Measurements from ENCODE around the gene IAH1. TPM values are rescaled to one million over a fixed set of nuclear protein-coding genes. Genes with fewer than 3 reads are reported as not detected.
"Not testable (repeated sequence)": the region's sequence is repeated elsewhere in the genome, so short reads cannot be mapped to it uniquely, and the experiment has no call there.

IAH1 gene
- polyA plus RNA-seq, 4 donors = 42.8 to 50.2 (median 47.9) TPM

DNA sequence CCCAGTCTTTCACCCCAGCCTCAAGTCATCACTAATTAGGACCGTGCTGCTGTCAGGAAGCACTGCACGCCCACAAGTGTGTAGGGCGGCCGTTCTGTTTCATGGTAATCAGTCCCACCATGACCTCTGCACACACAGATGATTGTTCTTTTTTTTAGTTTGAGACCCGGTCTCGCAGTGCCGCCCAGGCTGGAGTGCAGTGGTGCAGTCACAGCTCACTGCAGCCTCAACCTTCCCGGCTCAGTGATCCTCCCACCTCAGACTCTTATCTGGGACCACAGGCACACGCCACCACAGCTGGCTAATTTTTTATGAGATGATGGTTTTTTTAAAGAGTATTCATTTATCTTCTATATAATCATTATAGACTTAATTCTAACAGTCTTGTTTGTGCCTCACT, 1.8 kb upstream of the IAH1 start:
- no peak for DNase-seq (ENCODE audit: low read depth in 4 of 4, low spot score in 3 of 4)

DNA sequence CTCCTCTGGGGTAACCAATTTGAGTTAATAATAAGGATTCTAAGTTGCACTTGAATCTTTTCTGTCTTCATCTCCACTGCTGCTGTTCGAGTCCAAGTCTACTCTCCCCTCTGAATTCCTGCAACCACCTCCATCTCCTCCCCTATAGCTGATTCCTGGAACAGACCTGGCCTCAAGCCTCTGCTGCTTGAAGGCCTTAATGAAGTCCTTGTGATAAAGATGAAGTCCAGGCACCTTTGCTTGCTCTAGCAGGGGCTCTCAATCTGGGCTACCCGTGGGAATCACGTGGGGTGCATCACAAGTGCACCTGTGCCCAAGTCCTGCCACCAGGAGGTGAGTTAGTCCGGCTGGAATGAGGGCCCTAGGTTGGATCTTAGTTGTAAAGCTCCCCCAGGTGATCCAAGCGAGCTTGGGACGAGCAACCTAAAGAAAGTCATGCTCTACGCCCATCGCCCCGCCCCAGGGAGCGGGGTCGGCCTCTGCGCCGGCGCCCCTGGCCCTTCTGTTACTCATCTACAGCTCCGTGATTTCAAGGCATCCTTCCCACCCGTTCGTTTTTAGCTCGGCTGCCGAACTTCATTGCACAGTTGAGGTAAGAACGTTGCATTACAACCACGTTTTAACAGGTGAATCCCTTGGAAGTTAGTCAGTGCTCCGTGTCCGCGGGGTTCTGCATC, 905 bp upstream of the IAH1 start:
- peak in 3 of 4 donors; percentile 11 to 26 (median 22) for DNase-seq (ENCODE audit: low read depth in 4 of 4, low spot score in 3 of 4)

DNA sequence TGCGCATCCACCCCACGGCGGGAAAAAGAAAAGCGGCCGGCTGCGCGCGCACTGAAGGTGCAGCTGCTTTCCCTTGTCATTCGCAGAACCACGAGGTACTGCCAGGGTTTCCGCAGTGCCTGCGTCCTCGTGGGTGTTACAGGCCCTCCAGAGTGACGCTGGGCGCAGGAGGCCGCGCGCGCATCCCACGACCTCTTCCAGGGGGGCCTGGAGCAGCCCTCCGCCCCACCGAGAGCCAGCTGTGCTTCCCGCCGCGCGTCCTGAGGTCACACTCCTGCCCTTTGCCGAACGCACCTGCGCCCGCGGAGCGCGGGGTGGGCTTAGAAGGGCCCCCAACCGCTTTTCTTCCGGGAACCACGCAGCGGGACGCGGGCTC, 378 bp upstream of the IAH1 start:
- no peak for DNase-seq (ENCODE audit: low read depth in 4 of 4, low spot score in 3 of 4)

DNA sequence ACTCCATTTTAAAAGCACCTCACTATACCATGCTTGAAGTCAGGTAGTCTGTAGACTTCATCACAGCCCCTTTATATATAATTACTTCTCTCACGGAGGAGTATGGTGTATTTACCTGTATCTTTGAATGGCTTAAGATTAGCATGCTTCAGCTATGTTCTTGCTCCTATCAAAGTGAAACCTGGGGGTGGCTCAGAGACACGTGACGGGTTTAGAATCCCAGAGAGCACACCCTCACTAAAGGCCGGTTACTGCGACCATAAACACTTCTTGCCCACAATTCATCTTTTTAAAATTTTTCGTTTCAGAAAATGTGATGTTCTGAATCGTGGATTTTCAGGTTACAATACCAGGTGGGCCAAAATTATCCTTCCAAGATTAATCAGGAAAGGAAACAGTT, 3.6 kb downstream of the IAH1 start:
- no peak for DNase-seq (ENCODE audit: low read depth in 4 of 4, low spot score in 3 of 4)

GRCh38 chr2:9478526-9478925, 4.2 kb downstream of the IAH1 start:
- DNase-seq (ENCODE audit: low read depth in 4 of 4, low spot score in 3 of 4) = no peak

DNA sequence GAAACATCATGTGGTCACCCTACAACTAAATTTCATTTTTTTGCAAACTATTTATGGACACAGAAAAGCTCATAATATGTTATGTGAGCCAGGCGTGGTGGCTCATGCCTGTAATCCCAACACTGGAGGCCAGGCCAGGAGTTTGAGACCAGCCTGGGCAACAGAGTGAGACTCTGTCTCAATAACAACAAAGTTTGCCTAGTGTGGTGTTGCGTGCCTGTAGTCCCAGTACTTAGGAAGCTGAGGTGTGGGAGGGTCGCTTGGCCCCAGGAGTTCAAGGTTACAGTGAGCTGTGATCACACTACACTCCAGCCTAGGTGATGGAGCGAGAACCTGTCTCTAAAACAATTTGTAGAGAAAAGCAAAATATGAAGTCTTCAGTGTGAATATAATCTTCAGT, 5.8 kb downstream of the IAH1 start:
- DNase-seq (ENCODE audit: low read depth in 4 of 4, low spot score in 3 of 4) = no peak

- DNase-seq (ENCODE audit: low read depth in 4 of 4, low spot score in 3 of 4) = no peak
Observed at GRCh38 chr2:9483107-9483506, 8.8 kb downstream of the IAH1 start.

- DNase-seq (ENCODE audit: low read depth in 4 of 4, low spot score in 3 of 4) = no peak
Observed at GRCh38 chr2:9484533-9484932, 10.2 kb downstream of the IAH1 start.

DNA sequence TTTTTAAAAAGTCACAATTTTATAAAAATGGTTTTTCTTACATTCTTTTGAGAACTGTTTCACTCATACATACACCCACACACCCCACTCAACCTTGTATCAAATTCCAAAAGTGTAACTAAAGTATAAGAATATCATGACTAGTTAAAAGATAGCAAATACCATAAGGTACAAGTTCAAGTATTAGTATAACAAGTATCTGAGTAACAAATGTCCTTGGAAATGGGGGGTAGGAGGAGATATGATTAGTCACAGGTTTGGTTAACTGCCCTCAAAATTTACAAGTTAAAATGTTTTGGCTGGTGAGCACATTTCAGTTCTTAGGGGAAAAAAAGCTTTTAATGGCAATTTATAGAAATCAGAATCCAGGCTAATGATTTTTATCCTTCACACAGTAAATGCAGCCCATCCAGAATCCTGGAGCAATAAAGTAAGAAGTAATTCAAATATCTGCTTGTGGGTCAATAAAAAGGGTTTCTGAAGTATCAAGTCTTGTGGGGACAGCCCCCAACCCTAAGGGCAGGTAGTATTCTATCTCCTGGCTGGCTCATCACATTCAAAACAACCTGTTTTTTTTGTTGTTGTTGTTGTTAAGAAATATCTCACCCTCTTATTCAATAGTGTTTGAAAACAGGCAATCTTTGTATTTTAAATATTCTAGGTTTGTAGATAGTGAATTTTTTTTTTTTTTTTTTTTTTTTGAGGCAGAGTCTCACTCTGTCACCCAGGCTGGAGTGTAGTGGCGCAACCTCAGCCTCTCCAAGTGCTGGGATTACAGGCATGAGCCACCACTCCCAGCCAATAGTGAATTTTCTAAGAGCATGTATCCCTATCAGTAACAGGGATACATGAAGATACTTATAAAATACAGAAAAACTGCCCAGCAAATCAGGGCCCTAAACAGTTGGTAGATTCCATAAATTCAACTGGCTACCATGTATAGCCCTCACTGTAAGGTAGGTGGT, 14.5 kb downstream of the IAH1 start:
- DNase-seq (ENCODE audit: low read depth in 4 of 4, low spot score in 3 of 4) = no peak

- DNase-seq (ENCODE audit: low read depth in 4 of 4, low spot score in 3 of 4) = no peak
Observed at GRCh38 chr2:9490789-9491188, 16.4 kb downstream of the IAH1 start.

- no peak for DNase-seq (ENCODE audit: low read depth in 4 of 4, low spot score in 3 of 4)
Observed at GRCh38 chr2:9492927-9493326, 18.6 kb downstream of the IAH1 start.

DNA sequence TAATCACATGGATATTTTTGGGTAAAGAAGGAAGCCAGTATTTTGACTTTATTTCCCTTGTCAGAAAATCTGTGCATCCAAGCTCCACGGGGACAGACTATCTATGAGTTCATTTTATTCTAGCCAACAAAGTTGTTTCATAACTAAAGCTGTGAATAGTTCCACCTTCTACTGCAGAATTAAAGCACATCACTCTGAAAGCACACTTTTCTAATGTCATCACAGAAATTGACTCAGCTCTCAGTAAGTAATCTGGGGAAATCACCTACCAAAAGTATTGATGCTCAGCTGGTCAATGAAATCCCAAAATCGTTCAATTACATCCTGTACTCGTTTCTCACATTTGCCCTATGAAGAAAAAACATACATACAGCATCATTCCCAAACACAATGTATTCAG, 19.1 kb downstream of the IAH1 start:
- DNase-seq (ENCODE audit: low read depth in 4 of 4, low spot score in 3 of 4) = no peak

DNA sequence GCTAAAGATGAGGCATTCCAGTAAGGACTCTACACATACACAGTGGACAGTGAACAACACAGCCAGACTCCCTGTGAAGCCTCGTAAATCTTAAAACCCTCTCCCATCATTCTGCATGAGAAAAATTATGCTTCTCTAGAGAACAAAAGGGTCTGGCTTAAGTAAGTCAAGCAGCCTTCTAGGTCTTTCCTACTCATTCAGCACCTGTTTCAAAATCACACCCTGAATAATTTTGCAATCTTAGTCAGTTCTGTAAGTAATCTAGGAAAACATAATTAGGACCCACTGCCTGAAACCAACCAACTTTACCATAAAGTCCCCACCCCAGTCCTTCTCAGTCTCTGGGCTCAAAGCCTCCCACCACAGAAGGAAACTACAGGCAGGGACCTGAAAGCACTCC, 19.7 kb downstream of the IAH1 start:
- no peak for DNase-seq (ENCODE audit: low read depth in 4 of 4, low spot score in 3 of 4)

DNA sequence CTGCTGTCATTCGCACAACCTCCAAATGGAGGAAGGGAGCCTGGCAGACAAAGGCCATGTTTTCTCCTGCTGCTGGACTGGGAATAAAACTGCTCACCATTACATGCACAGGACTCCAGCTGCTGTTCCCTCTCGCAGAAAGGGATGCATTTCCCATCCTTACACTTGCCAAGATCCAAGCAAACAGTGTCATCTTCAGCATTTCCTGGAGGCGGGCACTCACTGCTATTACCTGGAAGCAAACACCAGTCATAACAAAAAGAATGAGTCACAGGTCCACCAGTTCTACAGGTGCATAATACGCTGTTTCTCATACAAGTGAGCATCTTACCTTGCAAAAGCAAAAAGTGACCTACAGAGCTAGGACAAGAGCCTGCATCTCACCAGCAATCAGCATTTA, 22.7 kb downstream of the IAH1 start:
- DNase-seq (ENCODE audit: low read depth in 4 of 4, low spot score in 3 of 4) = no peak

- no peak for DNase-seq (ENCODE audit: low read depth in 4 of 4, low spot score in 3 of 4)
Observed at GRCh38 chr2:9498210-9498609, 23.9 kb downstream of the IAH1 start.

DNA sequence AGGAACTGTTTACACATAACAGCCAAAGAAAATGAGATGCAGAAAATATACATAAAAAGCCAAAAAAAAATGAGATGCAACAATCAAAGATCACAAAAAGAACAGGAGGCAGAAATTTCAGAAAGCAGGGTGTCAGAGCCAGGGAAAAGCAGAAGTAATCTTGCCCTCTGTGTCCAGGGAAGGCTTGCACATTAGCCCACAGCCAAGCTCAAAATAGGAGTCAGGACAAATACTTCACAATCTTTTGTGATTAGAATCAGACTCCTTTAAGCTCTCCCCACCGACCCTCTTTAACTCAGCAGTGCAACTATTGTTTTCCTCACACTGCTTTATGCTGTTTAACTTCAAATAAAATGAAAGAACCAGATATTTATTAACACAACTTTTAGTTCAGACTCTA, 34.6 kb downstream of the IAH1 start:
- no peak for DNase-seq (ENCODE audit: low read depth in 4 of 4, low spot score in 3 of 4)

- not testable (repeated sequence) for DNase-seq (ENCODE audit: low read depth in 4 of 4, low spot score in 3 of 4)
Observed at GRCh38 chr2:9513946-9514345, 39.6 kb downstream of the IAH1 start.

GRCh38 chr2:9517118-9517782, 42.9 kb downstream of the IAH1 start:
- no peak for DNase-seq (ENCODE audit: low read depth in 4 of 4, low spot score in 3 of 4)

- DNase-seq (ENCODE audit: low read depth in 4 of 4, low spot score in 3 of 4) = no peak
Observed at GRCh38 chr2:9518163-9518562, 43.8 kb downstream of the IAH1 start.

DNA sequence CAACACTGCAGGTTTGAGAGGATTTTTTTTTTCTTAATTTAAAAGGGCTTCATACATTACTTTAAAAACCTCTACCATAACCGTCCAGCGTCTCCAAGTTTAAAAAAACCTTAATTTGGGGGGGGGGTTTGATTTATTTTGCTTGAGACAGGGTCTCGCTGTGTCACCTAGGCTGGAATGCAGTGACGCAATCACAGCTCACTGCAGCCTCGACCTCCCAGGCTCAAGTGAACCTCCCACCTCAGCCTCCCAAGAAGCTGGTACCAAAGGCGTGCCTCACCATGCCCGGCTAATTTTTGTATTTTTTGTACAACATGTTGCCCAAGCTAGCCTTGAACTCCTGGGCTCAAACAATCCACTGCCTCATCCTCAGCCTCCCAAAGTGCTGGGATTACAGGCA, 44.4 kb downstream of the IAH1 start:
- DNase-seq (ENCODE audit: low read depth in 4 of 4, low spot score in 3 of 4) = no peak

- DNase-seq (ENCODE audit: low read depth in 4 of 4, low spot score in 3 of 4) = no peak
Observed at GRCh38 chr2:9519250-9519649, 44.9 kb downstream of the IAH1 start.

- DNase-seq (ENCODE audit: low read depth in 4 of 4, low spot score in 3 of 4) = no peak
Observed at GRCh38 chr2:9524291-9524690, 49.9 kb downstream of the IAH1 start.
